GM18517 (cell line): ENCODE measurements around the gene ABCC1.
"Not testable (repeated sequence)": the region's sequence is repeated elsewhere in the genome, so short reads cannot be mapped to it uniquely, and the experiment has no call there.

Source experiments
- ATAC-seq: cut with Tn5 transposase; IDR thresholded peaks from one replicate; pipeline ENCODE4 v1.9.1; 2021; ENCODE audit warnings: mild to moderate bottlenecking, moderate library complexity; ENCODE audit not compliant: unreplicated experiment

Gene ABCC1

GRCh38 chr16:16148755-16149154, 199.3 kb downstream of the ABCC1 start:
- ATAC-seq, result no peak

- no peak for ATAC-seq
Observed at GRCh38 chr16:16149710-16150116, 200.3 kb downstream of the ABCC1 start.

DNA sequence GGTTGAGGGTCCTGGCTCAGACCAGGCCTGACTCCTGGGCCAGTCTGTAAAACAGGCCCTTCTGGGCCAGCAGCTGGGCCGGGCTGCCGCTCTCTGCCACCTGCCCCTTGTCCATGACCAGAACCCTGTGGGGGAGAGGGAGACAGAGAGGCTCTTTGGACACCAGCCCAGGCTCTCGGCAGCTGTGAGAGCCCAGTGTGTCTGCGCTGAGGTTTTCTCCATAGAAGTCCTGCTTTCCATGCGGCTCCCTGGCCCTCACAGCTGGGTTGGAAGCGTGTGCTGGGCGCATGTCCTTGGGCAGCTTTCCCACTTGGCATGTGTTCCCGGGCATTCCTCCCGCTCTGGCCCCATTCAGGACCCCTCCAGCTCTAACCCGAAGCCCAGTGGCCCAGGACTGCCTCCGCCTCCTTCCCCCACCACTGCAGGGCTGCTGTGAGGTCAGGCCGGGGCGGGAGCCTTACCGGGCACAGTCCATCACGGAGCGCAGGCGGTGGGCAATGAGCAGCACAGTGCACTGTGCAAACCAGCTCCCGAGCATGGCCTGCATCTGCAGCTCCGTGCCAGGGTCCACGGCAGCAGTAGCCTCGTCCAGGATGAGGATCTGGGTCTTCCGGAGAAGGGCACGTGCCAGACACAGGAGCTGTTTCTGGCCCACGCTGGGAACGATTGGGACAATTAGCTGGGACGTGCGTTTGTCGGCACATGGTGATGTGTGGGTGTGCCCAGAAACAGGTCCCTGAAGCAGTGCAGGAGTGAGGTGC, 200.9 kb downstream of the ABCC1 start:
- no peak for ATAC-seq

- no peak for ATAC-seq
Observed at GRCh38 chr16:16150878-16151152, 201.4 kb downstream of the ABCC1 start.

GRCh38 chr16:16151315-16151714, 201.9 kb downstream of the ABCC1 start:
- no peak for ATAC-seq

- ATAC-seq, result not testable (repeated sequence)
Observed at GRCh38 chr16:16153000-16153399, 203.6 kb downstream of the ABCC1 start.

GRCh38 chr16:16154281-16154951, 205.0 kb downstream of the ABCC1 start:
- no peak for ATAC-seq

DNA sequence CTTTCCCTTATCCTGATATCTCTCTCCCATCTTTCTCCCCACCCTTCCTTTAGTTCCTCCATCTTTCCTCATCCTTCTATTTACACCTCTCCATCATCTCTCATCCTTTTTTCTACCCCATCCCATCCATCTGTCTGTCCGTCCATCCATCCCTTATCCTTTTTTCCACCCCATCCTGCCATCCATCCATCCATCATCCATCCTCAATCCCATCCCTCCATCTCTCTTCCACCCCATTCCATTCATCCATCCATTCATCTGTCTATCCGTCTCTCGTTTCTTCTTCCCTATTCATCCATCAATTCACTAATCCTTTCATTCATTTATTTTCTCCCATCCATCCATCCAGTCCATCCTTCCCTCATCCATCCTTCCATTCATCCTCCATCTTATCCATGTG, 205.8 kb downstream of the ABCC1 start:
- ATAC-seq, result no peak

GRCh38 chr16:16157166-16157565, 207.8 kb downstream of the ABCC1 start:
- ATAC-seq, result no peak

- ATAC-seq, result no peak
Observed at GRCh38 chr16:16158082-16158658, 208.8 kb downstream of the ABCC1 start.

DNA sequence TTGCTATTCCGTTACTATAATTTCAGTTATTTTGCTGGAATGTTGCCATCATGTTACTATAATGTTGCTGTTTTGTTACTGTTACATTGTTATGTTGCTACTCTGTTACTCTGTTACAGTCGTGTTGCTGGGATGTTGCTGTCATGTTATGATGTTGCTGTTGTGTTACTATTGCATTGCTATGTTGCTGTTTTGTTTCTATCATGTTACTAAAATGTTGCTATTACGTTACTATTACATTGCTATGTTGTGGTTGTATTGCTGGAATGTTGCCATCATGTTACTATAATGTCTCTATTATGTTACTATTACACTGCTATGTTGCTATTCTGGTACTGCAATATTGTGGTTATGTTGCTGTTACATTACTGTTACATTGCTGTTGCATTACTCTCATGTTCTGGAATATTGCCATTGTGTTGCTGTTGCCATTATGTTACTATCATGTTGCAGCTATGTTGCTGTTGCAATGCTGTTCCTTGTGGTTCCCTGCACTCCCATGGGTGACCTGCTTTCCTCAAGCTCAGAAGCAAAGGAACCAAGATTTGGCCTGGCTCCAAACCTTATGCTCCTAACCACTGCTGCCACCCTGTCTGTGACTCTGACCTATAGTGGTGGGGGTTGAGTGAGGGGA, 209.4 kb downstream of the ABCC1 start:
- ATAC-seq, result no peak

DNA sequence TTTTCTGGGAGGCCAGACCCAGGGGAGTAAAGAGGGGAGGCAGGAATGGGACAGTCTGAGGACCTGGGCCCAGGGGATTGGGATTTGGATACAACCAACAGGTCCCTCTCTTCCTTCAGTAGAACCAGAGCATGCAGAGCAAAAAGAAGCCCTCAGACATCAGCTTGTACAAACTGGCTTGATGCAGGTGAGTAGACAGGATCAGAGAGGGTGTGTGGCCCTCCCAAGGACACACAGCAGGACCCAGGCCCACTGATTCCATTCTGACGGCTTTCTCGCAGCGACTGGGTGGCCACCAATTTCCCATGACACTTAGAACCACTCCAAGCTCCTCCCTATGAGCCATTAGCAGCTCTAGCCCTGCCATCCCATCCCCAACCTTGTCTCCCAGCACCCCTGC, 210.2 kb downstream of the ABCC1 start:
- no peak for ATAC-seq

- ATAC-seq, result no peak
Observed at GRCh38 chr16:16161319-16161718, 211.9 kb downstream of the ABCC1 start.

DNA sequence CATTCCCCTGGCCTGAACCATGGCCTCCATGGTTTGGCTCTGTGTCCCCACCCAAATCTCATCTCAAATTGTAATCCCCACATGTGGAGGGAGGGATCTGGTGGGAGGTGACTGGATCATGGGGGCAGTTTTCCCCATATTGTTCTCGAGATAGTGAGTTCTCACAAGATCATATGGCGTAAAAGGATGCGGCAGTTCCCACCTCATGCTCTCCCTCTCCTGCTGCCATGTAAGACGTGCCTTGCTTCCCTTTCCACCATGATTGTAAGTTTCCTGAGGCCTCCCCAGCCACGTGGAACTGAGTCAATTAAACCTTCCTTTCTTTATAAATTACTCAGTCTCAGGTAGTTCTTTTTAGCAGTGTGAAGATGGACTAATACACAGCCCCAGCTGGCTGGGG, 212.4 kb downstream of the ABCC1 start:
- not testable (repeated sequence) for ATAC-seq

- no peak for ATAC-seq
Observed at GRCh38 chr16:16162591-16162990, 213.2 kb downstream of the ABCC1 start.

DNA sequence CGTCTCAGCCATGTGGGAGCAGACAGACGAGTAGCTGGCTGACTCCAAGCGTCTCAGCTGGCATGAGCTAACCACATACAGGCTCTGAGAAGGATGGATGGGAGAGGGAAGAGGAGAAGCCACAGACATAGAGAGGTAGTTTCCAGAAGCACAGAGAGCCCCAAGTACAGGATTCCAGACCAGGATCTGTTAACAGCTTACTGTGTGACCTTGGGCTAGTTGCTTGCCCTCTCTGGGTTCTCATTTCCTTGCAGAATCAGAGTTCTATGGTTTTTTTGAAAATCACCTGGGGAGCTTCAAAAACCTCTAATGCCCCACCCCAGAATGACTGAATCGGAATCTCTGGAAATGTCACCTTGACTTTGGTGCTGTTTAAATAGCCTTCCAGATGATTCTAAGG, 213.7 kb downstream of the ABCC1 start:
- no peak for ATAC-seq

GRCh38 chr16:16163571-16163970, 214.2 kb downstream of the ABCC1 start:
- no peak for ATAC-seq

DNA sequence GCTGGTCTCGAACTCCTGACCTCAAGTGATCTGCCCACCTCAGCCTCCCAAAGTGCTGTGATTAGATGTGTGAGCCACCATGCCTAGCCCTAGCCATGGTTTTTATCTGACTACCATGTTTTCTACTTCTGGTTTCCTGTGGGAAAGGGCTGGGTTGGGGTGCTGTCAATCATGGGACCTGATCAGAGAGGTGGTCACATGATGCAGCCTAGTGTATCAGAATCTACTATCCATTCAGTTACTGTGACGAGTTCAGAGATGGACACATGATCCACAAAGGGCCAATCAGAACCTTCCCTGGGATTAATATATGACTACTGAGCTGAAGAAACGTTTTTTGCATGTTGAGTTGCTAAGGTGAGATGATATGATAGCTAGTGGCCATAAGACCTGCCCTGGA, 214.8 kb downstream of the ABCC1 start:
- no peak for ATAC-seq

DNA sequence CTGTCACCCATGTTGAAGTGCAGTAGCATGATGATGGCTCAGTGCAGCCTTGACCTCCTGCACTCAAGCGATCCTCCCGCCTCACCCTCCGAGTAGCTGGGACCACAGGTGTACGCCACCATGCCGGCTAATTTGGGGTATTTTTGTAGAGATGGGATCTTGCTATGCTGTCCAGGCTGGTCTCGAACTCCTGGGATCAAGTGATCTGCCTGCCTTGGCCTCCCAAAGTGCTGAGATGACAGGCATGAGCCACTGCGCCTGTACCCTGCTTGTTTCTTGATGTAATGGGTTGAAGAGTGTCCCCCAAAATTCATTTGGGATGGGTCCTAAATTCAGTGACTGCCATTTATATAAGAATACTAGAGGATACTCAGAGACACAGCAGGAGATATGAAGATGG, 216.7 kb downstream of the ABCC1 start:
- ATAC-seq, result no peak

DNA sequence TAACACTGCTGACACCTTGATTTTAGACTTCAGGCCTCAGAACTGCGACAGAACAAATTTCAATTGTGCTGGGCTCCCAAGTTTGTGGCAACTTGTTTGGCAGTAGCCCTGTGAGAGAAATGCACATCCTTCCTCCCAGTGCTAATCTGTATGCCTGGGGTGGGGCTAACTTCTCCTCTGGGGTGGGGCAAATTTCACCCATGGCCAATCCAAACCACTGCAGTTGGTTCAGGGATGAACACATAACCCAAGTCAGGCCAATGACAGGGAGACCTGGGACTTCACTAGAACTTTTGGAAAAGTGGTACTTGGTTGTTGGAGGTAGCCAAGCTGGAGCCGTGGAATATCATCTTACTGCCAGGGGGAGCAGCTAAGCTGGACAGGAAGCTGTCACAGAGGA, 217.5 kb downstream of the ABCC1 start:
- no peak for ATAC-seq

- no peak for ATAC-seq
Observed at GRCh38 chr16:16167927-16168326, 218.5 kb downstream of the ABCC1 start.

DNA sequence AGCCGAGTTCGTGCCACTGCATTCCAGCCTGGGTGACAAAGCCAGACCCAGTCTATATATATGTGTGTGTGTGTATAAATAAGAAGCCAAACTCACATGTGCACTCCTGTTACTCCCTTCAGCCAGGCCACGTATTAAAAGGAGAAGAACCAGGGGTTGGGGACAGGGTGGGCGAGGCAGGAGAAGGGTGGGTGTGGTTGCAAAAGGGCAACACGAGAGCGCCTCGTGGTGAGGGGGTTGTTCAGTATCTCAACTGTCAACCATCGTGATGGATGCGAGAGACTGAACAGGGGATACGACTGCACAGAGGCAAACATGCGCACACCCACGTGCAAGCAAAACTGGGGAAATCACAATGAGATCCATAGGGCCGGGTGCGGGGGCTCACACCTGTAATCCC, 219.0 kb downstream of the ABCC1 start:
- ATAC-seq, result no peak
